ENCODE measurements around the gene FGF18. TPM values are rescaled to one million over a fixed set of nuclear protein-coding genes. Genes with fewer than 3 reads are reported as not detected.

Gene FGF18
- total and polyA plus RNA-seq, 2 donors (not counting 3 experiments of a cell fraction or from before 2014, with no cell fraction given): 0.04 to 0.27 TPM

DNA sequence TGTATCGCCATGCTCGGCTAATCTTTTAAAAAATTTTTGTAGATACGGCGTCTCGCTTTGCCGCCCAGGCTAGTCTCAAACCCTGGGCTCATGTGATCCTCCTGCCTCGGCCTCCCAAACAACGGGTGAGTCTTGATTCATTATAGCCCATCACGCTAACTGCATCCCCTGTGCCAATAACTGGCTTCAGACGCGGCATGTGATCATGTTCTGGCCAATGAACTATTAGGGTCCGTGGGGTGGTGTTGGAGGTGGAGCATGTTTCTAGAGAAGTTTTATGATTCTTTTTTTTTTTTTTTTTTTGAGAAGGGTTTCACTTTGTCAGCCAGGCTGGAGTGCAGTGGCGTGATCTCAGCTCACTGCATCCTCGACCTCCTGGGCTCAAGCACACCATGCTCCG, 51.0 kb downstream of the FGF18 start:
- no peaks in the 10 kb centered on the region for H4K20me1 ChIP-seq (replicated peaks; ENCODE audit: control insufficient read depth, extremely low read depth, insufficient read depth, low read length)
- no peaks in the 10 kb centered on the region for H3K9me3 ChIP-seq (replicated peaks; ENCODE audit: control insufficient read depth, insufficient read depth, low read length)
- no peak overlapping the region for H3K4me2 ChIP-seq (ENCODE audit: insufficient read depth, low read length)
- no peak overlapping the region for H3K9ac ChIP-seq (replicated peaks; ENCODE audit: extremely low read depth, insufficient read depth, low read length)
- FAIRE-seq (no peak), DNase-seq (ENCODE audit: low read depth, low spot score) (no peak)
- ChIA-PET CTCF (interaction anchor here (0.9 to 1.2 kb wide), 3 partner anchors 21 to 589 kb away, joined by 3 to 4 read pairs (median 4); no protein-coding TSS in a partner anchor), POLR2A (no interaction called here)
- H3K27me3 ChIP-seq (ENCODE audit: control insufficient read depth in 2 of 2, insufficient read depth in 2 of 2, low read length in 2 of 2): no peaks in the 10 kb centered on the region
- no TSS peak for BruUV-seq (replicated peaks)
- intact Hi-C loops (cut with micrococcal nuclease) (no loop called here), dilution Hi-C loops (cut with MboI; ENCODE audit: extremely low pct_ligation_motif_present, low sequenced_read_pairs) (no loop called here)
- H2AFZ ChIP-seq (ENCODE audit: low read depth, low read length): no peak overlapping the region
- no peak overlapping the region for H3K4me3 ChIP-seq (replicated peaks in 1 of 3; ENCODE audit: insufficient read depth in 1 of 3, low read depth in 1 of 3, low read length in 3 of 3)
- no peak overlapping the region for H3K27ac ChIP-seq (ENCODE audit: insufficient read depth, low read depth, low read length)
- no peaks in the 10 kb centered on the region for H3K79me2 ChIP-seq (ENCODE audit: control insufficient read depth, insufficient read depth, low read length)
- no peaks in the 10 kb centered on the region for H3K36me3 ChIP-seq (ENCODE audit: control insufficient read depth in 2 of 2, extremely low read depth in 1 of 2, insufficient read depth in 2 of 2, low read length in 2 of 2)
- TF ChIP-seq, protein P1, sequence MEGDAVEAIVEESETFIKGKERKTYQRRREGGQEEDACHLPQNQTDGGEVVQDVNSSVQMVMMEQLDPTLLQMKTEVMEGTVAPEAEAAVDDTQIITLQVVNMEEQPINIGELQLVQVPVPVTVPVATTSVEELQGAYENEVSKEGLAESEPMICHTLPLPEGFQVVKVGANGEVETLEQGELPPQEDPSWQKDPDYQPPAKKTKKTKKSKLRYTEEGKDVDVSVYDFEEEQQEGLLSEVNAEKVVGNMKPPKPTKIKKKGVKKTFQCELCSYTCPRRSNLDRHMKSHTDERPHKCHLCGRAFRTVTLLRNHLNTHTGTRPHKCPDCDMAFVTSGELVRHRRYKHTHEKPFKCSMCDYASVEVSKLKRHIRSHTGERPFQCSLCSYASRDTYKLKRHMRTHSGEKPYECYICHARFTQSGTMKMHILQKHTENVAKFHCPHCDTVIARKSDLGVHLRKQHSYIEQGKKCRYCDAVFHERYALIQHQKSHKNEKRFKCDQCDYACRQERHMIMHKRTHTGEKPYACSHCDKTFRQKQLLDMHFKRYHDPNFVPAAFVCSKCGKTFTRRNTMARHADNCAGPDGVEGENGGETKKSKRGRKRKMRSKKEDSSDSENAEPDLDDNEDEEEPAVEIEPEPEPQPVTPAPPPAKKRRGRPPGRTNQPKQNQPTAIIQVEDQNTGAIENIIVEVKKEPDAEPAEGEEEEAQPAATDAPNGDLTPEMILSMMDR (IDR thresholded peaks at IDR 0.05; ENCODE audit: extremely low read depth in 1 of 2, insufficient read depth in 1 of 2, low read depth in 1 of 2, low read length in 2 of 2): no peak
- TF ChIP-seq, protein P2, sequence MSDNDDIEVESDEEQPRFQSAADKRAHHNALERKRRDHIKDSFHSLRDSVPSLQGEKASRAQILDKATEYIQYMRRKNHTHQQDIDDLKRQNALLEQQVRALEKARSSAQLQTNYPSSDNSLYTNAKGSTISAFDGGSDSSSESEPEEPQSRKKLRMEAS (IDR thresholded peaks at IDR 0.05; ENCODE audit: insufficient read depth, insufficient read length): no peak
- TF ChIP-seq JUN (IDR thresholded peaks at IDR 0.05; ENCODE audit: borderline replicate concordance, insufficient read depth, insufficient read length, low read depth): no peak
- no peak for TF ChIP-seq GATA2 (IDR thresholded peaks at IDR 0.05; ENCODE audit: insufficient read depth, insufficient read length, low read depth, low read length)
- no peak for TF ChIP-seq MYC (IDR thresholded peaks at IDR 0.05; ENCODE audit: low read depth, low read length)
- TF ChIP-seq POLR2AphosphoS5 (IDR thresholded peaks at IDR 0.05; ENCODE audit: insufficient read depth, low read depth, low read length): no peak
- no peak for TF ChIP-seq EZH2 (IDR thresholded peaks at IDR 0.05; ENCODE audit: borderline replicate concordance, low read depth, low read length, severe bottlenecking)
- TF ChIP-seq FOS (IDR thresholded peaks at IDR 0.05; ENCODE audit: borderline replicate concordance, insufficient read depth, low read length): no peak
- no peak for TF ChIP-seq POLR2A (IDR thresholded peaks at IDR 0.05; ENCODE audit: low read depth, low read length)
- H3K9me1 ChIP-seq (replicated peaks; ENCODE audit: control insufficient read depth, extremely low read depth, insufficient read depth, low read length): no peaks in the 10 kb centered on the region
- H3K4me1 ChIP-seq (ENCODE audit: control insufficient read depth, extremely low read depth, insufficient read depth, low read length): no peaks in the 10 kb centered on the region

Measured in endothelial cell of umbilical vein (primary cell).